ENCODE results near the gene CBARP. TPM values are rescaled to one million over a fixed set of nuclear protein-coding genes. Genes with fewer than 3 reads are reported as not detected.

The CBARP gene
- total and polyA plus RNA-seq, 2 of the 13 experiments (the other 11 are each of a cell fraction or from before 2014, with no cell fraction given) = 1.2 to 1.4 TPM

GRCh38 chr19:1239796-1240737, 2.3 kb upstream of the CBARP start (continued):
- TF ChIP-seq ZNF460 (CRISPR knock-in tag; IDR thresholded peaks at IDR 0.05; ENCODE audit: borderline replicate concordance) = no peak
- TF ChIP-seq CEBPG (CRISPR knock-in tag; IDR thresholded peaks at IDR 0.05) = no peak
- no peak; the same call in 1 of the 2 replicates for TF ChIP-seq MTA1 (CRISPR knock-in tag; IDR thresholded peaks at IDR 0.05; ENCODE audit: borderline replicate concordance)
- 0 out of 2 replicates have a peak, but pooled peaks have one; percentile 61 for TF ChIP-seq PRDM15 (CRISPR knock-in tag; IDR thresholded peaks at IDR 0.05)
- TF ChIP-seq PAXIP1 (CRISPR knock-in tag; conservative IDR thresholded peaks at IDR 0.05) = no peak
- TF ChIP-seq NFE2 (CRISPR knock-in tag; IDR thresholded peaks at IDR 0.05) = no peak
- TF ChIP-seq SMC3 (IDR thresholded peaks at IDR 0.05; ENCODE audit: low read length) = peak; percentile 22; the same call in 1 of the 2 replicates
- TF ChIP-seq ZNF614 (CRISPR knock-in tag; IDR thresholded peaks at IDR 0.05; ENCODE audit: borderline replicate concordance) = no peak
- TF ChIP-seq ZFYVE20 (CRISPR knock-in tag; IDR thresholded peaks at IDR 0.05; ENCODE audit: borderline replicate concordance, low read depth) = no peak
- TF ChIP-seq HMGXB3 (CRISPR knock-in tag; IDR thresholded peaks at IDR 0.05; ENCODE audit: borderline replicate concordance) = no peak
- TF ChIP-seq ZNF547 (CRISPR knock-in tag; IDR thresholded peaks at IDR 0.05) = no peak
- no peak for TF ChIP-seq FOXC1 (CRISPR knock-in tag; IDR thresholded peaks at IDR 0.05; ENCODE audit: borderline replicate concordance)
- TF ChIP-seq ZNF354B (CRISPR knock-in tag; IDR thresholded peaks at IDR 0.05) = no peak
- TF ChIP-seq MXD3 (CRISPR knock-in tag; IDR thresholded peaks at IDR 0.05) = 0 out of 2 replicates have a peak, but pooled peaks have one; percentile 6
- TF ChIP-seq ZNF253 (CRISPR knock-in tag; IDR thresholded peaks at IDR 0.05; ENCODE audit: borderline replicate concordance) = no peak; the same call in 1 of the 2 replicates
- TF ChIP-seq BRCA1 (CRISPR knock-in tag; IDR thresholded peaks at IDR 0.05) = no peak
